Small intestine (tissue), 16 donors: ENCODE data around the gene NFATC2. TPM values are rescaled to one million over a fixed set of nuclear protein-coding genes. Genes with fewer than 3 reads are reported as not detected.

Experiments
- DNase-seq, 2 donors: peaks; one replicate each; pipeline versions ENCODE4 v3.0.0 to v3.0.0-alpha.2; 2013
- FAIRE-seq: peaks from 2 replicates; lab custom pipeline; 2012; peaks lifted over from hg19 to GRCh38; lab: Jason Lieb, UNC
- H3K27ac ChIP-seq, 3 donors: one replicate each; pipeline ENCODE4 v1.5.1; 2013; ENCODE audit warnings: low read length in 2 of 3, mild to moderate bottlenecking in 2 of 3, control low read depth in 1 of 3, inconsistent platforms in 1 of 3, low read depth in 1 of 3, moderate library complexity in 1 of 3
- H3K27me3 ChIP-seq, 3 donors: one replicate each; pipeline ENCODE4 v1.6.1; 2013; ENCODE audit warnings: low read length in 3 of 3, inconsistent platforms in 1 of 3; ENCODE audit not compliant: control insufficient read depth in 3 of 3, insufficient read depth in 3 of 3
- H3K36me3 ChIP-seq, 3 donors: one replicate each; pipeline ENCODE4 v1.6.1; 2013; ENCODE audit warnings: low read length in 3 of 3, inconsistent platforms in 1 of 3, low read depth in 1 of 3, mild to moderate bottlenecking in 1 of 3, moderate library complexity in 1 of 3; ENCODE audit not compliant: control insufficient read depth in 3 of 3, insufficient read depth in 2 of 3
- H3K4me1 ChIP-seq, 3 donors: one replicate each; pipeline ENCODE4 v1.6.1; 2013; ENCODE audit warnings: low read length in 2 of 3, inconsistent platforms in 1 of 3, low read depth in 1 of 3, mild to moderate bottlenecking in 1 of 3, moderate library complexity in 1 of 3; ENCODE audit not compliant: control insufficient read depth in 3 of 3, insufficient read depth in 2 of 3
- H3K4me3 ChIP-seq, 3 donors: one replicate each; pipeline ENCODE4 v1.5.1; 2013; ENCODE audit warnings: low read length in 3 of 3, control low read depth in 1 of 3, inconsistent platforms in 1 of 3, low read depth in 1 of 3, mild to moderate bottlenecking in 1 of 3, moderate library complexity in 1 of 3
- H3K9me3 ChIP-seq, 2 donors: one replicate each; pipeline ENCODE4 v1.6.1; 2013; ENCODE audit warnings: low read depth in 1 of 2, low read length in 1 of 2; ENCODE audit not compliant: control insufficient read depth in 2 of 2, insufficient read depth in 1 of 2
- WGBS, 3 donors: extraction: QIAGEN DNeasy Blood & Tissue Kit; methylation state at CpG; one replicate each; pipeline ENCODE4 v1.1.7; 2013; 5-methylcytosine and 5-hydroxymethylcytosine counted together
- long read RNA-seq, 10 donors: transcript quantifications; one replicate each; lab custom pipeline, GENCODE V29; 2026
- polyA plus RNA-seq, 4 donors: library from polyadenylated mRNA; stranded (reverse) in 3 of 4; unstranded in 1 of 4; fragments of 200-250 nt in 3 of 4; fragments of 120-200 nt in 1 of 4; gene quantifications; one replicate each; pipeline versions ENCODE4 v1.2.1 to v1.2.3, GENCODE V29; 2013
- donor health status: healthy with polysubstance abuse.
- donor health status: control.
- donor health status: control.
- donor health status: Bipolar disorder and iron deficiency.
- donor health status: healthy.

The NFATC2 gene
- 10 to 100 TPM in 1 of 4 donors, 1 to 10 TPM in 3; 3.1 to 19.4 (median 6.2) TPM for polyA plus RNA-seq
- long read RNA-seq, donor 1, partial matches to known transcripts, result 13 of 13 reads
- long read RNA-seq, donor 1, other reads (novel, unspliced or antisense), result 0 of 13 reads
- long read RNA-seq, donor 2, result 0 reads
- long read RNA-seq, donor 3, partial matches to known transcripts, result 5 of 5 reads
- long read RNA-seq, donor 3, other reads (novel, unspliced or antisense), result 0 of 5 reads
- long read RNA-seq, donor 4, result 0 reads
- long read RNA-seq, donor 5, result 0 reads
- long read RNA-seq, donor 6, result 0 reads
- long read RNA-seq, donor 7, result 0 reads
- long read RNA-seq, donor 8, result 0 reads
- long read RNA-seq, donor 9, result 0 reads
- long read RNA-seq, donor 10, result 0 reads

- peaks cover 0 to 10% (median 2%) of the 10 kb centered on the region in 3 donors for H3K4me1 ChIP-seq
- peaks cover 0 to under 1% of the 10 kb centered on the region in 2 donors for H3K9me3 ChIP-seq
- peak; percentile 55 to 71 for DNase-seq
- H3K4me3 ChIP-seq, result peak within 1 kb of the TSS; percentile 66 to 94 (median 75)
- H3K27me3 ChIP-seq, result no peaks in the 10 kb centered on the region
- peak within 1 kb of the TSS; percentile 80 to 91 (median 86) for H3K27ac ChIP-seq
- 3 to 6% (median 4%) methylated on average over 27 to 65 of the region's 67 CpGs for WGBS, 3 donors
- no peak for FAIRE-seq
- H3K36me3 ChIP-seq, result peaks cover 0 to 5% (median 0%) of the 10 kb centered on the region in 3 donors
These were observed at the start of gene NFATC2 for GRCh38 chr20:51542571-51543421. Gene NFATC2 (minus strand): TSS chr20:51542719. CDS start chr20:51542499, 220 bp downstream.

GRCh38 chr20:51591871-51592270, 49.4 kb upstream of the NFATC2 start:
- Histone ChIP-seq H3K27me3 (no peaks in the 10 kb centered on the region), H3K9me3 (no peaks in the 10 kb centered on the region), H3K4me1 (no peaks in the 10 kb centered on the region), H3K36me3 (peaks cover 0 to 4% (median 0%) of the 10 kb centered on the region in 3 donors), H3K27ac (no peak overlapping the region), H3K4me3 (no peak overlapping the region)
- FAIRE-seq, result no peak
- 88 to 93% (median 89%) methylated on average over 10 of the region's 10 CpGs for WGBS, 3 donors
- no peak for DNase-seq

- no peak for DNase-seq
- Histone ChIP-seq H3K4me1 (no peaks in the 10 kb centered on the region), H3K4me3 (no peak overlapping the region), H3K9me3 (no peaks in the 10 kb centered on the region), H3K36me3 (no peaks in the 10 kb centered on the region), H3K27ac (no peak overlapping the region), H3K27me3 (no peaks in the 10 kb centered on the region)
- 58 to 60% (median 60%) methylated on average over 3 of the region's 3 CpGs for WGBS, 3 donors
- no peak for FAIRE-seq
These were observed 46.2 kb upstream of the NFATC2 start for GRCh38 chr20:51588762-51589161.

- DNase-seq, result no peak
- Histone ChIP-seq H3K9me3 (no peaks in the 10 kb centered on the region), H3K36me3 (no peaks in the 10 kb centered on the region), H3K27me3 (no peaks in the 10 kb centered on the region), H3K27ac (no peak overlapping the region), H3K4me3 (no peak overlapping the region), H3K4me1 (no peaks in the 10 kb centered on the region)
- 89 to 94% (median 91%) methylated on average over 4 of the region's 4 CpGs for WGBS, 3 donors
- no peak for FAIRE-seq
These were observed 44.6 kb upstream of the NFATC2 start for GRCh38 chr20:51587145-51587544.

GRCh38 chr20:51586005-51586440, 43.5 kb upstream of the NFATC2 start:
- no peaks in the 10 kb centered on the region for H3K27me3 ChIP-seq
- 77 to 84% (median 80%) methylated on average over 4 of the region's 4 CpGs for WGBS, 3 donors
- H3K27ac ChIP-seq, result no peak overlapping the region
- no peaks in the 10 kb centered on the region for H3K36me3 ChIP-seq
- no peaks in the 10 kb centered on the region for H3K9me3 ChIP-seq
- FAIRE-seq, result no peak
- DNase-seq, result no peak
- no peak overlapping the region for H3K4me3 ChIP-seq
- H3K4me1 ChIP-seq, result no peaks in the 10 kb centered on the region

- DNase-seq, result no peak
- Histone ChIP-seq H3K27ac (no peak overlapping the region), H3K4me3 (no peak overlapping the region), H3K27me3 (no peaks in the 10 kb centered on the region), H3K9me3 (no peaks in the 10 kb centered on the region), H3K36me3 (no peaks in the 10 kb centered on the region), H3K4me1 (no peaks in the 10 kb centered on the region)
- no peak for FAIRE-seq
- 84 to 90% (median 90%) methylated on average over 4 of the region's 4 CpGs for WGBS, 3 donors
These were observed 42.6 kb upstream of the NFATC2 start for GRCh38 chr20:51585148-51585547.

- no peaks in the 10 kb centered on the region for H3K36me3 ChIP-seq
- no peaks in the 10 kb centered on the region for H3K4me1 ChIP-seq
- 83 to 89% (median 89%) methylated on average over 4 of the region's 4 CpGs for WGBS, 3 donors
- DNase-seq, result no peak
- no peak for FAIRE-seq
- no peaks in the 10 kb centered on the region for H3K9me3 ChIP-seq
- H3K27me3 ChIP-seq, result no peaks in the 10 kb centered on the region
- H3K27ac ChIP-seq, result no peak overlapping the region
- no peak overlapping the region for H3K4me3 ChIP-seq
These were observed 42.2 kb upstream of the NFATC2 start for GRCh38 chr20:51584737-51585136.

- no peaks in the 10 kb centered on the region for H3K4me1 ChIP-seq
- no peak overlapping the region for H3K4me3 ChIP-seq
- H3K36me3 ChIP-seq, result no peaks in the 10 kb centered on the region
- FAIRE-seq (no peak), DNase-seq (no peak)
- no peaks in the 10 kb centered on the region for H3K9me3 ChIP-seq
- 70 to 83% (median 72%) methylated on average over 8 of the region's 8 CpGs for WGBS, 3 donors
- no peaks in the 10 kb centered on the region for H3K27me3 ChIP-seq
- no peak overlapping the region for H3K27ac ChIP-seq
These were observed 41.6 kb upstream of the NFATC2 start for GRCh38 chr20:51584116-51584515.
